ENCODE measurements around the gene SLC41A3. TPM values are rescaled to one million over a fixed set of nuclear protein-coding genes. Genes with fewer than 3 reads are reported as not detected.

SLC41A3 gene
- total RNA-seq, 1 donor from 2014 or later = 17.9 TPM

DNA sequence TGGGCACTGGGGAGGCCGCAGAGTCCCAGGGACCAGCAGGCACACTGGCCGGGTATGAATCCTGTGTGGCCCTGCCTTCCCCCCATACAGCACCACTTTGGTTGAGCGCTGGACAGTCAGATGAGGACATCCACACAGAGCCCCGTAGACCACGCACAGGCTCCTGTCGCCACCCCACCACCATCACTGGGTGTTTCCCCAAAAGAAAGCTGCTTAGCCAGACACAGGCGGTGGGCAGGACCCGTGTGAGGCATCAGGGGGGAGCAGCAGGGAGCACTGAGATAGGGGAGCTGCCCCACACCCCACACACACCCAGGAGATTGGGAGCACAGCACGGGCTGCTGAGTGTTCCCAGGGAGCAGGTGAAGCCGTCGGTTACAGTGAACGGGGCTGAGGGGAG lies 42.4 kb upstream of the SLC41A3 start:
- no peak for DNase-seq
- H3K9me3 Mint-ChIP-seq = no peaks in the 10 kb centered on the region
- H3K4me1 Mint-ChIP-seq = no peaks in the 10 kb centered on the region
- no peak overlapping the region for H3K27ac Mint-ChIP-seq
- H3K4me3 Mint-ChIP-seq = no peak overlapping the region
- intact Hi-C loops (cut with micrococcal nuclease) = no loop called here
- H3K27me3 Mint-ChIP-seq = peaks cover 2% of the 10 kb centered on the region
- no peaks in the 10 kb centered on the region for H3K36me3 Mint-ChIP-seq (ENCODE audit: low read depth)

DNA sequence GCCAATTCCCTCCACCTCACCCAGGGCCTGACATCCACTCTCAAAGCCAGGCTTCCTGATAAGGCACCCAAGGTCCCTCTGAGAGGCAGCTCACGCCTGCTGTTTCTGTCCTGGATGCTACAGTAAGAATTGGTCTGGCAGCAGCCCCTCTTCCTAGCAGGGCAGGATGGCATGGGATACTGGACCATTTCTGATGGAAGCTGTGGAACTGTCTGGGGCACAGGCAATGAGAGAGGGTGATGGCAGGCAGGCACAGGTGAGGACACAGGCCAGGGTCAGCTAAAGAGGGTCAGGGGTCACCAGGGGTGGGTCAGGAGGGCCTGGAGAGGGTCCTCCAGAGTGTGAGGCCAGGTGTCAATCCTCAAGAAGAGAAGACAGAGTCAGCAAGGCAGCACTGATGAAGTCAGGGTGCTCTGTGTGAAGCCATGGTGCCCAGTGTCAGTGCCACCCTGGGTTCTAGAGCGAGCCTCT lies 41.9 kb upstream of the SLC41A3 start:
- no peaks in the 10 kb centered on the region for H3K9me3 Mint-ChIP-seq
- H3K36me3 Mint-ChIP-seq (ENCODE audit: low read depth) = no peaks in the 10 kb centered on the region
- peaks cover 2% of the 10 kb centered on the region for H3K27me3 Mint-ChIP-seq
- intact Hi-C loops (cut with micrococcal nuclease) = no loop called here
- H3K4me1 Mint-ChIP-seq = no peaks in the 10 kb centered on the region
- H3K4me3 Mint-ChIP-seq = no peak overlapping the region
- no peak overlapping the region for H3K27ac Mint-ChIP-seq
- no peak for DNase-seq

DNA sequence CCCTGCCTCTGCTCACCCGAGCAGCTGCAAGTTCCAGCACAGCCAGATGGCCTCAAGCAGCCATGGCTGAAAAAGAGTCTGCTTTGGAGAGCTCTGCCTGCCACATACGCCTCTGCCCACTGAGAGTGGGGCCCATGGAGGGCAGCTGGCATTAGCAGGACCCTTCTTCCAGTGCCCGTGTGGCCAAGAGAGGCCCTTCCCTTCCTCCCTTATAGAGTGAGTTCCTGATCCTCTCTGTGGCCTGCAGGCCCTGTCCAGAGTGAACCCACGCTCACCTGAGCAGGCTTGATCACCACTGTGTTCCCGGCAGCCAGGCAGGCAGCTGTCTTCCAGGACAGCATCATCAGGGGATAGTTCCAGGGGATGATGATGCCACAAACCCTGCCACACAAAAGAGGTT lies 41.4 kb upstream of the SLC41A3 start:
- no peak for DNase-seq
- peaks cover 2% of the 10 kb centered on the region for H3K27me3 Mint-ChIP-seq
- H3K27ac Mint-ChIP-seq = no peak overlapping the region
- no peaks in the 10 kb centered on the region for H3K4me1 Mint-ChIP-seq
- H3K9me3 Mint-ChIP-seq = no peaks in the 10 kb centered on the region
- intact Hi-C loops (cut with micrococcal nuclease) = no loop called here
- no peak overlapping the region for H3K4me3 Mint-ChIP-seq
- no peaks in the 10 kb centered on the region for H3K36me3 Mint-ChIP-seq (ENCODE audit: low read depth)

DNA sequence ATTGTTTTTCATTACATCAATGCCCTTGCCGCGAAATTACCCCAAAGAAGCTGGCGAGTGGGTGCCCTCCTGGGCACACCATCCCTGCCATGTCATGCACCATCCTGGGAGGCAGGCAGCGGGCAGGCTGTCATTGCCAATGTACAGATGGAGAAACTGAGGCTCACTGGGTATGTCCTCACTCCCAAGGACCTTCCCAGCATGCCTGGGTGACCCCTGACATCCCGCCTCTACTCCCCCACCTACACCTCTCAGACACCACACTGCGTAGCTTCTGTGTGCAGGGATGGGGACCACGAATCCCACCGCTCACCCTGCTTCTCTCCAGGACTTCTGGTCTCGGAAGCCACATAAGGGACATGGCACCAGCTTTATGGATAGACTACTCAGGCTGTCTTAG lies 41.0 kb upstream of the SLC41A3 start:
- intact Hi-C loops (cut with micrococcal nuclease) = no loop called here
- no peaks in the 10 kb centered on the region for H3K36me3 Mint-ChIP-seq (ENCODE audit: low read depth)
- no peaks in the 10 kb centered on the region for H3K9me3 Mint-ChIP-seq
- no peak for DNase-seq
- no peaks in the 10 kb centered on the region for H3K4me1 Mint-ChIP-seq
- no peak overlapping the region for H3K27ac Mint-ChIP-seq
- no peak overlapping the region for H3K4me3 Mint-ChIP-seq
- peaks cover 2% of the 10 kb centered on the region for H3K27me3 Mint-ChIP-seq

DNA sequence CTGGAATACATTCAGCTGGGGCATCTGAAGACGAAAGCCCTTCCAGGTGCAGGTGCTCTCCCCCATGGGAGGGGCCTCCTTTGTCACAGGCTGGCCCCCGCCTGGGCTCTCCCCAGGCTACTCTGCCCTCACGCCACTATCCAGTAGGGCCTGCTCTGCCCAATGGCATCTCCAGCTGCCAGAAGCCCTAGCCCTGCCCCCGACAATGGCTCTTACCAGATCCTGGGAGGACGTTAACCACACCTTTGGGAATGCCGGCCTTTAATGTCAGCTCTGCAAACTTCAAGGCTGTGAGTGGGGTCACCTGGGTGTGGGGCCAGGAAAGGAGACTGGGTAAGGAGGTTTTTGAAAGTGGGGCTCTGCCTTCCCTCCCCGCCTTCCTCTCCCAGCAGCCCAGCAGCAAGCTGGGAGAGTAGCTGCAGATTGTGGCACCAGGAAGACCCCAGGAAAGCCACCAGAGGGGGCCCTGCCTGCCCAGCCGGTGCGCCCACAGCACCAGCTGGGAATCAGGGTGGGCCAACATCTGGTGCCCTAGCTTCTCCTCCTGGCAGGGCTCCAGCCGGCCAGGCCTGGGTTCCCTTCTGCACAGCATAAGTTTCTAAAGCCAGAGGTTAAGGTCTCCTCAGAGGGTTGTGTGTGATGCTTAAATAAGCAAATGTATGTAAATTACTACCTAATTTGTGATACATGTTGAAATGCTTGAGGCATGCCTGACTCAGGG lies 40.4 kb upstream of the SLC41A3 start:
- no peaks in the 10 kb centered on the region for H3K9me3 Mint-ChIP-seq

DNA sequence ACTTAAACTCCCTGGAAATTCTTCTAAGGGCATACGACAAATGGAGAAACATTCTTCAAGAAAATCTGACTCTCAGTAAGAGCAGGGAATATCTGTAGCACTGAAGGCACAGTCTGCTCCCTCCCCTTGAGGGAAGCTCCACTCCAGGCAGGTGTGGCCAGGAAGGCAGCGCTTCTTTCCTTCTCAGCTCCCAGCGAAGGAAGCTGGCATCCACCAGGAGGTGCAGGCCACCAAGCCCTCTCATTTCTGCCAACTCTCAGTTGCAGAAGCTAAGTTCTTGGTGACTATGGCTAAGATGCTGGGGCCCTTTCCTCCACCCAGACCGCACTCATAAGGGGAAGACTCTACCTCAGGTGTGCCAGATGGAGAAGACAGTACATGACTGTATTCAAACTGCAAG lies 37.7 kb upstream of the SLC41A3 start:
- H3K36me3 Mint-ChIP-seq (ENCODE audit: low read depth) = no peaks in the 10 kb centered on the region
- H3K27me3 Mint-ChIP-seq = peaks cover 3% of the 10 kb centered on the region
- H3K9me3 Mint-ChIP-seq = no peaks in the 10 kb centered on the region
- no peak for DNase-seq
- no peak overlapping the region for H3K4me3 Mint-ChIP-seq
- no peaks in the 10 kb centered on the region for H3K4me1 Mint-ChIP-seq
- intact Hi-C loops (cut with micrococcal nuclease) = no loop called here
- no peak overlapping the region for H3K27ac Mint-ChIP-seq

More for the DNA sequence above, 40.4 kb upstream of the SLC41A3 start:
- H3K36me3 Mint-ChIP-seq (ENCODE audit: low read depth) = no peaks in the 10 kb centered on the region
- H3K27ac Mint-ChIP-seq = no peak overlapping the region
- H3K4me3 Mint-ChIP-seq = no peak overlapping the region
- peaks cover 2% of the 10 kb centered on the region for H3K27me3 Mint-ChIP-seq
- H3K4me1 Mint-ChIP-seq = no peaks in the 10 kb centered on the region
- no peak for DNase-seq
- intact Hi-C loops (cut with micrococcal nuclease) = no loop called here

DNA sequence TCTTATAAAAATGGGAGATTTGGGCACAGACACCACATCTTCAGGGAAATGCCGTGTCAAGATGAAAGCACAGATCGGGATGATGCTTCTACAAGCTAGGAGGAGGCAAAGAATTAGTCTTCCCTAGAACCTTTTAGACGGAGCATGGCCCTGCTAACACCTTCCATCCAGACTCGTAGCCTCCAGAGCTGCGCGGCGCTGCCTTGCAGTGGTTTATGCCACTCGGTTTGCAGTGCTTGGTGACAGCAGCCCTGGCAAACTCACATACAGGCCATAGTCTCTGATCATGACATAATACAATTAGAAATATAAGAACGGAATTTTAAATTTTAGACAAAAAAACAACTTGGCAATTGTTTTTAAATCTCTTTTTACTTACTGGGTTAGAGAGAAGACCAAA lies 37.1 kb upstream of the SLC41A3 start:
- DNase-seq = no peak
- Mint-ChIP-seq H3K27ac (no peak overlapping the region), H3K4me1 (no peaks in the 10 kb centered on the region), H3K36me3 (ENCODE audit: low read depth) (no peaks in the 10 kb centered on the region), H3K27me3 (peaks cover 3% of the 10 kb centered on the region), H3K4me3 (no peak overlapping the region), H3K9me3 (no peaks in the 10 kb centered on the region)
- intact Hi-C loops (cut with micrococcal nuclease) = no loop called here

DNA sequence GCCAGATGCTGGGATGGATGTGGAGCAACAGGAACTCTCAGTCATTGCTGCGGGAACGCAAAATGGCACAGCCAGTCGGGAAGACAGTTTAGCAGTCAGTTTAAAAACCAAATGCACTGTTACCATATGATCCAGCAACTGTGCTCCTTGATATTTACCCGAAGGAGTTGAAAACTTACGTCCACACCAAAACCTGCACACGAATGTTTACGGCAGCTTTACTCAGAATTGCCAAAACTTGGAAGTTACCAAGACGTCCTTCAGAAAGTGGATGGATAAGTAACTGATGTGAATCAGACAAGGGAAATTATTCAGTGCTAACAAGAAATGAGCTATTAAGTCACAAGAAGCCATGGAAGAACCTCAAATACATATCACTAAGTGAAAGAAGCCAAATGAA lies 36.1 kb upstream of the SLC41A3 start:
- DNase-seq = no peak
- Mint-ChIP-seq H3K27me3 (peaks cover 3% of the 10 kb centered on the region), H3K9me3 (no peaks in the 10 kb centered on the region), H3K4me3 (no peak overlapping the region), H3K4me1 (no peaks in the 10 kb centered on the region), H3K36me3 (ENCODE audit: low read depth) (no peaks in the 10 kb centered on the region), H3K27ac (no peak overlapping the region)
- intact Hi-C loops (cut with micrococcal nuclease) = no loop called here

DNA sequence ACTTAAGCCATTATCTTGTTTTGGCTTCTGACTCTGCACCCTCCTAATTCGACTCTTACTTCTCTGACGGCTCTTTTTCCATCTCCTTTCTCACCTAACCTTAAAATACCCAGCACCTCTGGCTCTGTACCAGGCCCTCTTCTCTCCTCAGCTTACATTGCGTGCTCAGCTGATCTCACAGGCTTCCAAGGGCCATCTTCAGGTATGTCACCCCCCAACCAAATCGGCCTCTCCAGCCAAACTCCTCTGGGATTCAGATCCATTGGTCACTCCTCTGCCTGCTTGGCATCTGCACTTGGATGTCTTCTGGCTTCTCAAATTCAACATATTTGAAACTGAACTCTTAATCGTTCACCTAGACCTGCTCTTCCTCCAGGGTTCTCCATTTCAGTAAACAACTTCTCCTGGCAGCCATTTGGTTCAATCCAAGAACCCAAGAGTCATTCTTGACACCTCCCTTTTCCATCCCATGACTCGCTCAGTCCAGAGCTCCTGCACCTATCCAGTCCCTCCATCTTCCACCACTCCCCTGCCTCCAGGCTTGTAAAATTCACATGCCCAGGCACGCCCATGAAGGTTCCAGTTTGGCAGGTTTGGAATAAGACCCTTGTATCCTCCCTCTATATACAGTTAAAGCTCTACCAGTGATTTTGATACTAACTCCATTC lies 35.2 kb upstream of the SLC41A3 start:
- no peaks in the 10 kb centered on the region for H3K9me3 Mint-ChIP-seq
- peaks cover 3% of the 10 kb centered on the region for H3K27me3 Mint-ChIP-seq
- no peaks in the 10 kb centered on the region for H3K36me3 Mint-ChIP-seq (ENCODE audit: low read depth)
- H3K4me1 Mint-ChIP-seq = no peaks in the 10 kb centered on the region
- intact Hi-C loops (cut with micrococcal nuclease) = no loop called here
- no peak overlapping the region for H3K4me3 Mint-ChIP-seq
- no peak for DNase-seq
- no peak overlapping the region for H3K27ac Mint-ChIP-seq

DNA sequence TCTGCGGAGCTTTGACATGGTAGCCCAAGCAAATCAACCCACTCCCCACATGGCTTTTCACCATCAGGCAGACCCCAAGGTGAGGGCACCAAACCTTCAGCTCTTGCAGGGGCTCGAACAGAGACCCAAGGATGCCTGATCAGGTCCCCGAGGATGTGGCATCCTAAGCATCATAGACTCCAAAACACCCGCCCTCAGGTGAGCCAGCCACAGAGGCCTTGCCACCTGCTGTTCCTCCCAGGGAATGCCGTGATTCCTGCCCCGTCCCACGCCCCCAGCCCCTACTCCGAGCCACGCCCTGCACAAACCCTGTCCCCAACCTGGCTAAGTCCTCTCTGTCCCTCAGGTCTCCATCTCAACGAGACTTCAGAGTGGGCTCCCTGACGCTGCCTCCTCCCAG lies 34.7 kb upstream of the SLC41A3 start:
- no peak overlapping the region for H3K27ac Mint-ChIP-seq
- H3K36me3 Mint-ChIP-seq (ENCODE audit: low read depth) = no peaks in the 10 kb centered on the region
- peaks cover 3% of the 10 kb centered on the region for H3K27me3 Mint-ChIP-seq
- H3K4me3 Mint-ChIP-seq = no peak overlapping the region
- H3K9me3 Mint-ChIP-seq = no peaks in the 10 kb centered on the region
- intact Hi-C loops (cut with micrococcal nuclease) = no loop called here
- DNase-seq = no peak
- H3K4me1 Mint-ChIP-seq = no peaks in the 10 kb centered on the region

DNA sequence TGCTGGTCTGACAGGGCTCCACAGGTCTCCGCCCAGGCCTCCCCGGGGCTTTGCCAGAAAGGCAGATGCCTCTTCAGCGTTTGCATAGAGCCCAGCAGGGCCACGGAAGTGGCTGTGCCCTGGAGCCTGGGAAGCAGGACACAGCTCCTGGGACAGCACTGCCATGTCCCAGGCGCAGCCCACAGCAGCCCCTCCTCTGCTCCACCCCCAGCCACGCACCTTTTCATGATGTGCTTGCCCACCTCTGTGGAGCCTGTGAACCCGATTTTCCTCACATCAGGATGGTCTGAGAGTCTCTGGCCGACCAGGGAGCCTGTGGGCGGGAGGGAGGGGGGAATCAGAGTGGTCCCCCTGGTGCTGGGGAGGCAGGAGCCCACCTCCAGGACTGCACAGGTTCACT lies 33.9 kb upstream of the SLC41A3 start:
- intact Hi-C loops (cut with micrococcal nuclease) = no loop called here
- no peak for DNase-seq
- no peak overlapping the region for H3K27ac Mint-ChIP-seq
- H3K4me3 Mint-ChIP-seq = no peak overlapping the region
- no peaks in the 10 kb centered on the region for H3K36me3 Mint-ChIP-seq (ENCODE audit: low read depth)
- no peaks in the 10 kb centered on the region for H3K9me3 Mint-ChIP-seq
- H3K4me1 Mint-ChIP-seq = no peaks in the 10 kb centered on the region
- peaks cover 3% of the 10 kb centered on the region for H3K27me3 Mint-ChIP-seq

DNA sequence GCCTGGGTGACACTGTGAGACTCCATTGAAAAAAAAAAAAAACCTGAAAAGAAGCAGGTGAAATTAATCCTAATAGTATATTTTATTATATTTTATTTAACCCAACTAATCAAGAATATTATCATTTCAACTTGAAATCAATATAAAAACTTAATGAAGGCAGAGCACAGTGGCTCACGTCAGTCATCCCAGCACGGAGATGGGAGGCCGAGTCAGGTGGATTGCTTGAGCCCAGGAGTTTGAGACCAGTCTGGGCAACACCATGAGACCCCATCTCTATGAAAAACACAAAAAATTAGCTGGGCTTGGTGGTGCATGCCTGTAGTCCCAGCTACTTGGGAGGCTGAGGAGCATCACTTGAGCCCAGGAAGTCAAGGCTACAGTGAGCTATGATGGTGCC lies 33.3 kb upstream of the SLC41A3 start:
- no peak overlapping the region for H3K27ac Mint-ChIP-seq
- no peaks in the 10 kb centered on the region for H3K9me3 Mint-ChIP-seq
- no peaks in the 10 kb centered on the region for H3K36me3 Mint-ChIP-seq (ENCODE audit: low read depth)
- H3K4me3 Mint-ChIP-seq = no peak overlapping the region
- no peak for DNase-seq
- intact Hi-C loops (cut with micrococcal nuclease) = no loop called here
- H3K27me3 Mint-ChIP-seq = peaks cover 3% of the 10 kb centered on the region
- H3K4me1 Mint-ChIP-seq = no peaks in the 10 kb centered on the region

DNA sequence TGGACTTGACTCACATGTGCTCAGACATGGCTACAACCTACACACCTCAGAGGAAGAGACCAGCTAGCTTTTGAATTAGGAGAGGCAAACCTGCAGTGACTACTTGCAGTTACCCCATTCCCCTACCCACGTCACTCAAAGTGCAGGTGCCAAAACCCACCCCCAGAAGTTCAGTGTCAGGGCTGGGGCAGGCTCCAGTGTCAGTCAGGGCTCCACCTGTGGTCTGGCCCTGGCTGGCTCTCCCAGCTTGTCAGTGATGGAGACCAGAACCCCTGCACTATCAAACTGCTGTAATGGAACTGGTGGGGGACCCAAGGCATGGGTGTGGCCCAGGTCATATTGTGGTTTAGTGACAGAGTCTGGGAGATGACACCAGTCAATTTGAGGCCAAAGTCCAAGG lies 32.6 kb upstream of the SLC41A3 start:
- H3K4me3 Mint-ChIP-seq = no peak overlapping the region
- no peak overlapping the region for H3K27ac Mint-ChIP-seq
- no peaks in the 10 kb centered on the region for H3K36me3 Mint-ChIP-seq (ENCODE audit: low read depth)
- H3K27me3 Mint-ChIP-seq = peaks cover 2% of the 10 kb centered on the region
- intact Hi-C loops (cut with micrococcal nuclease) = no loop called here
- no peaks in the 10 kb centered on the region for H3K4me1 Mint-ChIP-seq
- no peak for DNase-seq
- H3K9me3 Mint-ChIP-seq = no peaks in the 10 kb centered on the region

DNA sequence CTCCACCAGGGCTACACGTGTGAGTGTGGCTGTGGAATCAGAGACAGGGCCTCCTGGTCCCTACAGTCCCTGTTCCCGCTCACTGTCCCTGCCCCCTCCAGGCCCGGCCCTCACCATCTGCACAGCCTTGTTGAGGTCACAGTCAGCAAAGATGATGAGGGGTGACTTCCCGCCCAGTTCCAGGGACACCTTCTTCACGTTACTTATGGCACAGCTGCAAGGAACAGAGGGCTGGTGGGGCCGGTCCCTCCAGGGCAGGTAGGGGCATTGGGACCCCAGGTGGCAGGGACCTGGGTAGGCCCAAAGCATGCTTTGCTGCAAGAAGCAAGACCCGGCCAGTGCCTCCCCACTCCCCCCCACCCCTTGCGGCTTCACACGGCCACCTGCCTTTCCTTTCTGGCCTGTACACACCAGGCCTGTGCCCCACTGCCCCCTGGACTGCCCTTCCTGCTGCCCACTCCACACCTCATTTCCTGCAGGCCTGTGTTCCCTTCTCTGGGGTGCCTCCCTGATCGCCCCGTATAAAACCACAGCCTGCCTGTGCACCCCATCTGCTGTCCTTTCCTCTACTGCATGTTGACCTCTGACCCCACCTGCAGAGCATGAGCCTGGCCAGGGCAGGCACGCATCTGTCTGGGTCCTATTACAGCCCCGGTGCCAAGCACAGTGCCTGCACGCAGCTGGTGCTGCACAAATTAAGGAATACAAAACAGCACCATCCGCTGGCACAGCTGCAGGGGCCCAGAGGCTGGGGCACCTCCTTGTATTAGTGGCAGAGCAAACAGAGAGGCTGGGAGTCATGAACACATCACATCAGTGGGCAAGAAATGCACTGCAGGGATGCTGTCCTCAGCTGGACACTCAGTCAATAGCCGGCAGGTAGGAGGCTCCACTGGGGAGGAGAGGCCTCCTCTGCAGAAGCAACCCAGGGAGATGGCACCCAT lies 30.8 kb upstream of the SLC41A3 start:
- Mint-ChIP-seq H3K36me3 (ENCODE audit: low read depth) (no peaks in the 10 kb centered on the region), H3K4me1 (no peaks in the 10 kb centered on the region), H3K4me3 (no peak overlapping the region), H3K27me3 (peaks cover 2% of the 10 kb centered on the region), H3K27ac (no peak overlapping the region), H3K9me3 (no peaks in the 10 kb centered on the region)
- intact Hi-C loops (cut with micrococcal nuclease) = loop anchor here (5.0 kb wide), 1 partner anchor 833 kb away; no protein-coding TSS in a partner anchor
- no peak for DNase-seq
